Psoas muscle (tissue), 8 donors: Measurements from ENCODE around the gene VASH1. TPM values are rescaled to one million over a fixed set of nuclear protein-coding genes. Genes with fewer than 3 reads are reported as not detected.

ENCODE experiments used
- ATAC-seq, 4 donors: fragments of 200-7000 bp; cut with Tn5 transposase; one replicate each; pipeline ENCODE4 v1.9.1; 2020; ENCODE audit warnings: moderate library complexity in 3 of 4, mild to moderate bottlenecking in 2 of 4
- DNase-seq, 2 donors: peaks; one replicate each; pipeline ENCODE4 v3.0.0-alpha.2; 2020
- H3K27ac ChIP-seq: fragments of 200-600 bp; one replicate; pipeline ENCODE4 v1.8.0; 2022
- H3K27me3 ChIP-seq, 3 donors: fragments of 200-600 bp in 1 of 3; one replicate each; pipeline versions ENCODE4 v1.6.1 to v1.8.0; 2013 to 2022; ENCODE audit warnings: low read length in 2 of 3, mild to moderate bottlenecking in 2 of 3, moderate library complexity in 1 of 3; ENCODE audit not compliant: insufficient read depth in 3 of 3
- H3K36me3 ChIP-seq, 2 donors: fragments of 200-600 bp in 1 of 2; one replicate each; pipeline versions ENCODE4 v1.6.1 to v1.8.0; 2013 to 2022; ENCODE audit warnings: low read depth in 1 of 2, mild to moderate bottlenecking in 1 of 2, moderate library complexity in 1 of 2; ENCODE audit not compliant: insufficient read depth in 1 of 2
- H3K4me1 ChIP-seq: fragments of 200-600 bp; one replicate; pipeline ENCODE4 v1.8.0; 2022
- H3K4me3 ChIP-seq: fragments of 200-600 bp; one replicate; pipeline ENCODE4 v1.8.0; 2022; ENCODE audit warnings: mild to moderate bottlenecking
- H3K9me3 ChIP-seq: fragments of 200-600 bp; one replicate; pipeline ENCODE4 v1.8.0; 2022
- CTCF ChIP-seq: fragments of 200-600 bp; IDR thresholded peaks from one replicate; pipeline ENCODE4 v1.8.0; 2022; ENCODE audit warnings: antibody characterized with exemption
- WGBS, 3 donors: extraction: QIAGEN DNeasy Blood & Tissue Kit; methylation state at CpG; one replicate each; pipeline versions ENCODE4 v1.1.6 to v1.1.7; 2013; 5-methylcytosine and 5-hydroxymethylcytosine counted together
- intact Hi-C, 2 donors: fragments of 100-400 bp; cut with DNase I; formaldehyde crosslinking; loops; one replicate each; pipeline versions ENCODE4 v1.11.0 to v1.14.2; 2022
- polyA plus RNA-seq, 3 donors: library from polyadenylated mRNA; stranded (reverse); fragments of 200-250 nt; gene quantifications; one replicate each; pipeline ENCODE4 v1.2.3, GENCODE V29; 2013
- total RNA-seq, 4 donors: library from RNA; stranded (reverse); fragmentation: NEBNext Ultra II Directional in 2 of 4; extraction: Animal tissue kit (Norgen Biotek cat#: 25700) in 2 of 4; gene quantifications; one replicate each; pipeline versions ENCODE4 v1.2.1 to v1.2.4, GENCODE V29; 2021 to 2023
- donor health status: healthy with polysubstance abuse.
- donor health status: DM: no; HTN: no; CAD: no; lungs with moderate emphysema.
- donor health status: Bipolar disorder and iron deficiency.
- donor health status: healthy.
- donor health status: DM: yes; HTN: yes; CAD: no.
- donor health status: DM: no; HTN: no; CAD: no.
- donor health status: DM: no; HTN: no; CAD: no.
- donor health status: DM: yes; HTN: yes; CAD: no.

The VASH1 gene
- total and polyA plus RNA-seq, 7 donors, result 1.7 to 8.2 (median 4.0) TPM

- no peak for TF ChIP-seq CTCF
- Histone ChIP-seq H3K36me3 (no peaks in the 10 kb centered on the region), H3K27me3 (no peaks in the 10 kb centered on the region), H3K4me1 (no peaks in the 10 kb centered on the region), H3K27ac (no peak within 1 kb of the TSS), H3K9me3 (no peaks in the 10 kb centered on the region), H3K4me3 (no peak within 1 kb of the TSS)
- no peak for ATAC-seq
- intact Hi-C loops, result no loop called here
- no peak for DNase-seq
- 93 to 100% (median 96%) methylated on average over 2 of the region's 2 CpGs for WGBS, 3 donors
These were observed 64.9 kb downstream of the VASH1 start, which contains the start of gene LRRC74A for GRCh38 chr14:76826122-76826521. Gene LRRC74A (plus strand): TSS chr14:76826408. CDS start chr14:76826698, 290 bp downstream.

GRCh38 chr14:76827696-76828296 lies 66.5 kb downstream of the VASH1 start:
- Histone ChIP-seq H3K9me3 (no peaks in the 10 kb centered on the region), H3K27ac (peak overlapping the region; percentile 31), H3K36me3 (no peaks in the 10 kb centered on the region), H3K4me3 (peak overlapping the region; percentile 53), H3K27me3 (peaks cover 0 to 3% (median 0%) of the 10 kb centered on the region in 3 donors), H3K4me1 (no peaks in the 10 kb centered on the region)
- DNase-seq, result peak; percentile 18 to 62
- no peak for TF ChIP-seq CTCF
- intact Hi-C loops, result no loop called here
- 23 to 38% (median 28%) methylated on average over 9 of the region's 9 CpGs for WGBS, 3 donors
- ATAC-seq, result peak in 3 of 4 donors; percentile 21 to 60 (median 50)

GRCh38 chr14:76828339-76829012 lies 67.2 kb downstream of the VASH1 start:
- ATAC-seq, result peak in 2 of 4 donors; percentile 39 to 57
- Histone ChIP-seq H3K36me3 (no peaks in the 10 kb centered on the region), H3K4me1 (no peaks in the 10 kb centered on the region), H3K27ac (peak overlapping the region; percentile 31), H3K9me3 (no peaks in the 10 kb centered on the region), H3K4me3 (peak overlapping the region; percentile 53), H3K27me3 (peaks cover 0 to 3% (median 0%) of the 10 kb centered on the region in 3 donors)
- DNase-seq, result no peak
- intact Hi-C loops, result no loop called here
- TF ChIP-seq CTCF, result no peak
- WGBS, 3 donors, result 34 to 46% (median 35%) methylated on average over 17 of the region's 17 CpGs

- H3K27ac ChIP-seq, result no peak overlapping the region
- peaks cover 0 to 3% (median 0%) of the 10 kb centered on the region in 3 donors for H3K27me3 ChIP-seq
- WGBS, 3 donors, result 39 to 60% (median 53%) methylated on average over 3 of the region's 3 CpGs
- intact Hi-C loops, result no loop called here
- H3K9me3 ChIP-seq, result no peaks in the 10 kb centered on the region
- no peaks in the 10 kb centered on the region for H3K4me1 ChIP-seq
- H3K4me3 ChIP-seq, result no peak overlapping the region
- DNase-seq (peak in 1 of 2 donors; percentile 23), ATAC-seq (peak in 3 of 4 donors; percentile 66 to 75 (median 72))
- H3K36me3 ChIP-seq, result no peaks in the 10 kb centered on the region
- no peak for TF ChIP-seq CTCF
These were observed 67.7 kb downstream of the VASH1 start for GRCh38 chr14:76829013-76829365.
